Progenitor cell of endocrine pancreas (in vitro differentiated cells): ENCODE results near the gene CNTNAP4. TPM values are rescaled to one million over a fixed set of nuclear protein-coding genes. Genes with fewer than 3 reads are reported as not detected.

Source experiments
- DNase-seq: peaks from one replicate; pipeline ENCODE4 v3.0.0; 2021; ENCODE audit warnings: low spot score; ENCODE audit not compliant: unreplicated experiment
- H3K27ac Mint-ChIP-seq: 2 replicates; pipeline ENCODE4 v1.8.0; 2021; ENCODE audit warnings: mild to moderate bottlenecking, moderate library complexity, mixed read lengths
- H3K27me3 Mint-ChIP-seq: 2 replicates; pipeline ENCODE4 v1.8.0; 2021; ENCODE audit warnings: mixed read lengths
- H3K36me3 Mint-ChIP-seq: 2 replicates; pipeline ENCODE4 v1.8.0; 2022; ENCODE audit warnings: mixed read lengths; ENCODE audit not compliant: insufficient read depth
- H3K4me1 Mint-ChIP-seq: 2 replicates; pipeline ENCODE4 v1.8.0; 2021; ENCODE audit warnings: low read depth, mixed read lengths
- H3K4me3 Mint-ChIP-seq: 2 replicates; pipeline ENCODE4 v1.8.0; 2021; ENCODE audit warnings: low read depth, mild to moderate bottlenecking, moderate library complexity, mixed read lengths
- H3K9me3 Mint-ChIP-seq: 2 replicates; pipeline ENCODE4 v1.8.0; 2021; ENCODE audit warnings: low read depth, mixed read lengths
- CTCF ChIP-seq: fragments of 200-600 bp; sonication (generic); IDR thresholded peaks from one replicate; pipeline ENCODE4 v1.5.0; 2021; ENCODE audit warnings: antibody characterized with exemption, mild to moderate bottlenecking; ENCODE audit not compliant: unreplicated experiment
- total RNA-seq: library from RNA; stranded (reverse); gene quantifications from 2 replicates; pipeline ENCODE4 v1.2.1, GENCODE V29; 2021

Gene CNTNAP4
- total RNA-seq, 1 donor from 2014 or later: 0.74 TPM

GRCh38 chr16:76335180-76335974, 58.2 kb downstream of the CNTNAP4 start:
- no peaks in the 10 kb centered on the region for H3K27me3 Mint-ChIP-seq
- H3K4me3 Mint-ChIP-seq: no peak overlapping the region
- H3K9me3 Mint-ChIP-seq: peaks cover 11% of the 10 kb centered on the region
- H3K36me3 Mint-ChIP-seq: no peaks in the 10 kb centered on the region
- TF ChIP-seq CTCF: no peak
- H3K4me1 Mint-ChIP-seq: peaks cover 3% of the 10 kb centered on the region
- DNase-seq: no peak
- H3K27ac Mint-ChIP-seq: no peak overlapping the region

- no peak for DNase-seq
- H3K4me1 Mint-ChIP-seq: peaks cover 4% of the 10 kb centered on the region
- no peak overlapping the region for H3K27ac Mint-ChIP-seq
- no peaks in the 10 kb centered on the region for H3K27me3 Mint-ChIP-seq
- peaks cover 11% of the 10 kb centered on the region for H3K9me3 Mint-ChIP-seq
- no peak for TF ChIP-seq CTCF
- no peaks in the 10 kb centered on the region for H3K36me3 Mint-ChIP-seq
- no peak overlapping the region for H3K4me3 Mint-ChIP-seq
Measured at GRCh38 chr16:76336112-76336511, 58.9 kb downstream of the CNTNAP4 start.

GRCh38 chr16:76338472-76338871, 61.3 kb downstream of the CNTNAP4 start:
- Mint-ChIP-seq H3K27me3 (no peaks in the 10 kb centered on the region), H3K9me3 (peaks cover 8% of the 10 kb centered on the region), H3K36me3 (no peaks in the 10 kb centered on the region), H3K27ac (no peak overlapping the region), H3K4me1 (peaks cover 4% of the 10 kb centered on the region), H3K4me3 (no peak overlapping the region)
- no peak for TF ChIP-seq CTCF
- DNase-seq: no peak

- no peaks in the 10 kb centered on the region for H3K9me3 Mint-ChIP-seq
Measured at GRCh38 chr16:76343769-76344168, 66.6 kb downstream of the CNTNAP4 start.

GRCh38 chr16:76345163-76345661, 68.0 kb downstream of the CNTNAP4 start:
- Mint-ChIP-seq H3K4me3 (no peak overlapping the region), H3K9me3 (no peaks in the 10 kb centered on the region), H3K36me3 (no peaks in the 10 kb centered on the region), H3K4me1 (peaks cover 3% of the 10 kb centered on the region), H3K27ac (no peak overlapping the region), H3K27me3 (no peaks in the 10 kb centered on the region)
- TF ChIP-seq CTCF: no peak
- no peak for DNase-seq

More at GRCh38 chr16:76343769-76344168, 66.6 kb downstream of the CNTNAP4 start:
- H3K4me3 Mint-ChIP-seq: no peak overlapping the region
- no peak for TF ChIP-seq CTCF
- H3K27ac Mint-ChIP-seq: no peak overlapping the region
- H3K4me1 Mint-ChIP-seq: peaks cover 4% of the 10 kb centered on the region
- DNase-seq: no peak
- no peaks in the 10 kb centered on the region for H3K36me3 Mint-ChIP-seq
- H3K27me3 Mint-ChIP-seq: no peaks in the 10 kb centered on the region
